Measurements from ENCODE around the gene RPRD2. TPM values are rescaled to one million over a fixed set of nuclear protein-coding genes. Genes with fewer than 3 reads are reported as not detected.

The RPRD2 gene
- total RNA-seq, 1 experiment from 2014 or later: 46.6 TPM

DNA sequence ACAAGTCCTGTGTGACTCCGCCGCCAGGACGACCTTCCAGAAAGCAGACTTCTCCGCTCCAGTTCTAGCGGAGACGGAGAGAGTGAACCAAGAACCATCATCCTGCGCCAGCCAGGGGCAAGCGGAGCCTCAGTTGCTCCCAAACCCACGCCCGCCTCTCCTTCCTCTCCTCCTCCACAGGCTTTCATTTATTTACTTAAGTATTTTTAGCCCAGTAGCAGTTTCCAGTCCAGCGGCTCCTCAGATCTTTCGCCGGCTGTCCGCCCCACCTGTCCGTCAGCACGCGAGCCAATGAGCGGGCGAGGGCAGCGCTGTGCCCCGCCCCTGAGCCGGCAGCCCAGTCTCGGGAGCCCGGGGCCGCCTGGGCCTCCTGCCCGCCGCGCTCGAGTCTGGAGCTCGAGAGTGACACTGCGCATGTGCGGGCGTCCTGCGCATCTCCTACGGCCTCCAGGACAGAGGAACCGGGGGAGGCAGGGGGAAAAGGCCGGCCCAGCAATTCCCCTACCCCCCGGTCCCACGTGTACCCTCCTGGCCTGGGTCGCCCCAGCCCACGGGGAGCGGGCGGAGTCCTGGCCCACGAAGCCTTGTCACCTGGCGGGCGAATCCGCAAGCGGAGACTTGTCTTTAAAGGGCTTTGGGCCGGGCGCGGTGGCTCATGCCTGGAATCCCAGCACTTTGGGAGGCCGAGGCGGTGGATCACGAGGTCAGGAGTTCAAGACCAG, 151.5 kb downstream of the RPRD2 start, which contains the start of gene FALEC:
Gene FALEC, plus strand, starts transcription at position 425 of the 722 bp plus-strand sequence.
- peak within 1 kb of the TSS; percentile 52 for H3K27ac ChIP-seq (ENCODE audit: low read depth, low read length, poor library complexity, severe bottlenecking)

GRCh38 chr1:150516050-150516591, 152.2 kb downstream of the RPRD2 start:
- Histone ChIP-seq H3K36me3 (ENCODE audit: insufficient read depth, low read length, poor library complexity, severe bottlenecking) (peaks cover 4% of the 10 kb centered on the region), H3K4me1 (ENCODE audit: insufficient read depth, low read length, poor library complexity, severe bottlenecking) (no peaks in the 10 kb centered on the region), H3K4me3 (ENCODE audit: low read depth, low read length, poor library complexity, severe bottlenecking) (peak overlapping the region; percentile 52), H3K9me3 (ENCODE audit: low read depth, low read length, poor library complexity, severe bottlenecking) (no peaks in the 10 kb centered on the region), H3K27me3 (replicated peaks; ENCODE audit: insufficient read depth, low read depth, low read length, poor library complexity) (no peaks in the 10 kb centered on the region), H3K27ac (ENCODE audit: low read depth, low read length, poor library complexity, severe bottlenecking) (no peak overlapping the region)
- CTCF ChIA-PET: interaction anchor here (0.6 to 1.6 kb wide), 3 partner anchors 17 to 267 kb away, joined by 3 to 6 read pairs (median 6); no protein-coding TSS in a partner anchor
- POLR2A ChIA-PET (ENCODE audit: low non-redundant PET): interaction anchor here (0.5 to 0.7 kb wide), 3 partner anchors 10 to 150 kb away, joined by 3 to 5 read pairs (median 4); no protein-coding TSS in a partner anchor
- intact Hi-C loops (cut with micrococcal nuclease; ENCODE audit: unreplicated experiment): no loop called here
- TF ChIP-seq EZH2 (IDR thresholded peaks at IDR 0.05; ENCODE audit: borderline replicate concordance, low read depth, low read length, poor library complexity, severe bottlenecking) (no peak), CTCF (conservative IDR thresholded peaks at IDR 0.05; ENCODE audit: low read depth, low read length) (no peak)
- peak; percentile 57 for DNase-seq (ENCODE audit: low spot score)
- BruUV-seq (replicated peaks): no TSS peak

More for the DNA sequence above, 151.5 kb downstream of the RPRD2 start, which contains the start of gene FALEC:
- TF ChIP-seq EZH2 (IDR thresholded peaks at IDR 0.05; ENCODE audit: borderline replicate concordance, low read depth, low read length, poor library complexity, severe bottlenecking): no peak
- no peak for TF ChIP-seq CTCF (conservative IDR thresholded peaks at IDR 0.05; ENCODE audit: low read depth, low read length)
- Histone ChIP-seq H3K4me3 (ENCODE audit: low read depth, low read length, poor library complexity, severe bottlenecking) (peak within 1 kb of the TSS; percentile 52), H3K27me3 (replicated peaks; ENCODE audit: insufficient read depth, low read depth, low read length, poor library complexity) (no peaks in the 10 kb centered on the region), H3K36me3 (ENCODE audit: insufficient read depth, low read length, poor library complexity, severe bottlenecking) (peaks cover 4% of the 10 kb centered on the region), H3K9me3 (ENCODE audit: low read depth, low read length, poor library complexity, severe bottlenecking) (no peaks in the 10 kb centered on the region), H3K4me1 (ENCODE audit: insufficient read depth, low read length, poor library complexity, severe bottlenecking) (no peaks in the 10 kb centered on the region)
- ChIA-PET CTCF (interaction anchor here (0.6 to 1.6 kb wide), 3 partner anchors 17 to 267 kb away, joined by 3 to 6 read pairs (median 6); no protein-coding TSS in a partner anchor), POLR2A (ENCODE audit: low non-redundant PET) (interaction anchor here (0.5 to 0.7 kb wide), 3 partner anchors 27 to 149 kb away, joined by 3 to 5 read pairs (median 3); no protein-coding TSS in a partner anchor)
- BruUV-seq (replicated peaks): no TSS peak
- peak; percentile 99 for DNase-seq (ENCODE audit: low spot score)
- intact Hi-C loops (cut with micrococcal nuclease; ENCODE audit: unreplicated experiment): no loop called here

DNA sequence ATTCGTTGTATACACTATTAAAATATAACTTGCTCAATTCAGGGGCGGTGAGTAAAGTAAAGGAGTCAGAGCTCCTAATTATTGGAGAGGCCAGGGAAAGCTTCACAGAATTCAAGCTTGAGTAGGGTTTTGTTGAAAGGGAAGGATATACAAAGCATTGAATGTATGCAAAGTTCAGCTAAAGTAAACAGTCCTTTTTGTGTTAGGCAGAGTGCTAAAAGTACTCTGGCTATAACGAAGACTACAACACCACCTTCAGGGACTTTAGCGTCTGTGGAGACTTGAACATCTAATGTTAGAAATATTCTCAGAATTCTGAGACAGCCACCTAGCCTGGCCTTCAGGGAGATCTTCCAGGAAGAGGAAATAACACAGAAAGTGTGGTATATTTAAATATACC, 152.7 kb downstream of the RPRD2 start:
- ChIA-PET POLR2A (ENCODE audit: low non-redundant PET) (interaction anchor here (0.5 kb wide), 1 partner anchor 10 kb away, joined by 4 read pairs; no protein-coding TSS in a partner anchor), CTCF (interaction anchor here (0.6 to 1.6 kb wide), 2 partner anchors 16 to 261 kb away, joined by 3 to 6 read pairs; no protein-coding TSS in a partner anchor)
- H3K4me3 ChIP-seq (ENCODE audit: low read depth, low read length, poor library complexity, severe bottlenecking): peak overlapping the region; percentile 52
- TF ChIP-seq EZH2 (IDR thresholded peaks at IDR 0.05; ENCODE audit: borderline replicate concordance, low read depth, low read length, poor library complexity, severe bottlenecking): no peak
- peak; percentile 23; the same call in 1 of the 2 replicates for TF ChIP-seq CTCF (conservative IDR thresholded peaks at IDR 0.05; ENCODE audit: low read depth, low read length)
- H3K27me3 ChIP-seq (replicated peaks; ENCODE audit: insufficient read depth, low read depth, low read length, poor library complexity): no peaks in the 10 kb centered on the region
- H3K27ac ChIP-seq (ENCODE audit: low read depth, low read length, poor library complexity, severe bottlenecking): no peak overlapping the region
- intact Hi-C loops (cut with micrococcal nuclease; ENCODE audit: unreplicated experiment): no loop called here
- DNase-seq (ENCODE audit: low spot score): peak; percentile 34
- no TSS peak for BruUV-seq (replicated peaks)
- peaks cover 4% of the 10 kb centered on the region for H3K36me3 ChIP-seq (ENCODE audit: insufficient read depth, low read length, poor library complexity, severe bottlenecking)
- H3K4me1 ChIP-seq (ENCODE audit: insufficient read depth, low read length, poor library complexity, severe bottlenecking): no peaks in the 10 kb centered on the region
- H3K9me3 ChIP-seq (ENCODE audit: low read depth, low read length, poor library complexity, severe bottlenecking): no peaks in the 10 kb centered on the region

All from A673 (cell line).